H9 (cell line): ENCODE measurements around the gene CACNG5. TPM values are rescaled to one million over a fixed set of nuclear protein-coding genes. Genes with fewer than 3 reads are reported as not detected.

Source experiments
- DNase-seq: peaks from one replicate; pipeline ENCODE4 v3.0.0-alpha.2; 2017
- H2AFZ ChIP-seq: one replicate; pipeline ENCODE4 v1.6.1; 2013; ENCODE audit warnings: mild to moderate bottlenecking, low read length, control low read depth, moderate library complexity
- H2AK5ac ChIP-seq: 2 replicates; pipeline ENCODE4 v1.6.1; 2013; ENCODE audit warnings: low read length, control low read depth, mixed read lengths; ENCODE audit not compliant: insufficient read length
- H2BK120ac ChIP-seq: one replicate; pipeline ENCODE4 v1.6.1; 2013; ENCODE audit warnings: low read depth, mild to moderate bottlenecking, low read length, control low read depth, inconsistent platforms; ENCODE audit not compliant: poor library complexity, severe bottlenecking
- H2BK12ac ChIP-seq: 2 replicates; pipeline ENCODE4 v1.6.1; 2013; ENCODE audit warnings: low read length, control low read depth, mixed read lengths, low read depth; ENCODE audit not compliant: insufficient read length
- H2BK15ac ChIP-seq: 2 replicates; pipeline ENCODE4 v1.6.1; 2013; ENCODE audit warnings: low read depth, low read length, control low read depth
- H2BK20ac ChIP-seq: one replicate; pipeline ENCODE4 v1.6.1; 2013; ENCODE audit warnings: low read depth, mild to moderate bottlenecking, low read length, control low read depth, inconsistent platforms; ENCODE audit not compliant: poor library complexity, severe bottlenecking
- H2BK5ac ChIP-seq: 2 replicates; pipeline ENCODE4 v1.6.1; 2013; ENCODE audit warnings: low read length, control low read depth, mixed read lengths; ENCODE audit not compliant: insufficient read length
- H3K14ac ChIP-seq: 2 replicates; pipeline ENCODE4 v1.6.1; 2013; ENCODE audit warnings: low read length, control low read depth; ENCODE audit not compliant: insufficient read depth
- H3K18ac ChIP-seq: 2 replicates; pipeline ENCODE4 v1.6.1; 2013; ENCODE audit warnings: low read depth, mild to moderate bottlenecking, mixed read lengths, low read length, control low read depth; ENCODE audit not compliant: insufficient read length
- H3K23ac ChIP-seq: 2 replicates; pipeline ENCODE4 v1.6.1; 2013; ENCODE audit warnings: low read length, control low read depth, mixed read lengths, low read depth; ENCODE audit not compliant: insufficient read length
- H3K23me2 ChIP-seq: 2 replicates; pipeline ENCODE4 v1.6.1; 2013; ENCODE audit warnings: low read depth, mild to moderate bottlenecking, mixed read lengths, low read length, control low read depth; ENCODE audit not compliant: insufficient read length, poor library complexity, severe bottlenecking
- H3K27ac ChIP-seq: 2 replicates; pipeline ENCODE4 v1.5.1; 2013; ENCODE audit warnings: low read length, control low read depth, mixed read lengths, low read depth; ENCODE audit not compliant: insufficient read length
- H3K27me3 ChIP-seq: 2 replicates; pipeline ENCODE4 v1.6.1; 2013; ENCODE audit warnings: low read length, control low read depth, inconsistent platforms; ENCODE audit not compliant: insufficient read depth
- H3K4ac ChIP-seq: 2 replicates; pipeline ENCODE4 v1.6.1; 2013; ENCODE audit warnings: low read depth, mild to moderate bottlenecking, control low read depth, inconsistent platforms, low read length, moderate library complexity
- H3K4me1 ChIP-seq: 2 replicates; pipeline ENCODE4 v1.6.1; 2013; ENCODE audit warnings: low read length, control low read depth, inconsistent platforms; ENCODE audit not compliant: insufficient read depth
- H3K4me2 ChIP-seq: 2 replicates; pipeline ENCODE4 v1.6.1; 2013; ENCODE audit warnings: low read length, control low read depth, mixed read lengths; ENCODE audit not compliant: insufficient read length, insufficient read depth
- H3K56ac ChIP-seq: 2 replicates; pipeline ENCODE4 v1.6.1; 2013; ENCODE audit warnings: low read depth, mild to moderate bottlenecking, mixed read lengths, low read length, control low read depth; ENCODE audit not compliant: insufficient read length
- H3K79me1 ChIP-seq: 2 replicates; pipeline ENCODE4 v1.6.1; 2013; ENCODE audit warnings: low read depth, mild to moderate bottlenecking, moderate library complexity, low read length, control low read depth, inconsistent platforms; ENCODE audit not compliant: insufficient read depth, poor library complexity, severe bottlenecking
- H3K79me2 ChIP-seq: 2 replicates; pipeline ENCODE4 v1.6.1; 2013; ENCODE audit warnings: low read length, control low read depth, inconsistent platforms; ENCODE audit not compliant: insufficient read depth
- H3K9ac ChIP-seq: 2 replicates; pipeline ENCODE4 v1.6.1; 2013; ENCODE audit warnings: low read length, control low read depth, mixed read lengths; ENCODE audit not compliant: insufficient read length; ENCODE audit errors: extremely low read depth
- H3K9me3 ChIP-seq: one replicate; pipeline ENCODE4 v1.6.1; 2013; ENCODE audit warnings: low read depth, low read length, inconsistent platforms; ENCODE audit not compliant: control insufficient read depth
- H3T11ph ChIP-seq: one replicate; pipeline ENCODE4 v1.6.1; 2013; ENCODE audit warnings: mild to moderate bottlenecking, low read length, control low read depth, inconsistent platforms
- H4K20me1 ChIP-seq: one replicate; pipeline ENCODE4 v1.6.1; 2013; ENCODE audit not compliant: control insufficient read depth, insufficient read length, insufficient read depth
- H4K5ac ChIP-seq: 2 replicates; pipeline ENCODE4 v1.6.1; 2013; ENCODE audit warnings: low read depth, mild to moderate bottlenecking, mixed read lengths, low read length, control low read depth; ENCODE audit not compliant: insufficient read length
- H4K8ac ChIP-seq: replicated peaks from 2 replicates; pipeline ENCODE4 v1.6.1; 2013; ENCODE audit warnings: low read length, control low read depth, mixed read lengths, low read depth; ENCODE audit not compliant: insufficient read length
- H4K91ac ChIP-seq: 2 replicates; pipeline ENCODE4 v1.6.1; 2013; ENCODE audit warnings: low read depth, mild to moderate bottlenecking, moderate library complexity, mixed read lengths, low read length, control low read depth; ENCODE audit not compliant: insufficient read length
- H3K27ac Mint-ChIP-seq, 3 experiments: 2 replicates in 2 of 3; 3 replicates in 1 of 3; pipeline ENCODE4 v1.8.0; 2020 to 2021; ENCODE audit warnings: mixed read lengths in 3 of 3, mild to moderate bottlenecking in 1 of 3, moderate library complexity in 1 of 3
- H3K27me3 Mint-ChIP-seq: 2 replicates; pipeline ENCODE4 v1.8.0; 2021; ENCODE audit warnings: low read depth, mild to moderate bottlenecking, moderate library complexity, mixed read lengths
- H3K36me3 Mint-ChIP-seq, 3 experiments: 2 replicates in 2 of 3; 3 replicates in 1 of 3; pipeline ENCODE4 v1.8.0; 2020 to 2021; ENCODE audit warnings: low read depth in 3 of 3, mixed read lengths in 3 of 3; ENCODE audit not compliant: insufficient read depth in 1 of 3
- H3K4me1 Mint-ChIP-seq, 2 experiments: 2 replicates each; pipeline ENCODE4 v1.8.0; 2020; ENCODE audit warnings: mixed read lengths in 2 of 2
- H3K4me3 Mint-ChIP-seq, 2 experiments: 2 replicates in 1 of 2; 3 replicates in 1 of 2; pipeline ENCODE4 v1.8.0; 2020 to 2021; ENCODE audit warnings: mild to moderate bottlenecking in 2 of 2, mixed read lengths in 2 of 2, moderate library complexity in 1 of 2
- H3K9me3 Mint-ChIP-seq, 2 experiments: 2 replicates in 1 of 2; 3 replicates in 1 of 2; pipeline ENCODE4 v1.8.0; 2020; ENCODE audit warnings: mild to moderate bottlenecking in 2 of 2, mixed read lengths in 2 of 2, moderate library complexity in 1 of 2
- CTCF ChIP-seq: fragments of 200-600 bp; sonication (generic); conservative IDR thresholded peaks from 3 replicates; pipeline ENCODE4 v1.8.0; 2021; ENCODE audit warnings: antibody characterized with exemption, mild to moderate bottlenecking
- WGBS: extraction: QIAGEN DNeasy Blood & Tissue Kit; methylation state at CpG from one replicate; pipeline ENCODE4 v1.1.7; 2013; ENCODE audit warnings: missing lambda C conversion rate, low lambda C conversion rate, mixed read lengths; ENCODE audit not compliant: insufficient read length; ENCODE audit errors: extremely low coverage; 5-methylcytosine and 5-hydroxymethylcytosine counted together
- long read RNA-seq: library from polyadenylated mRNA; unstranded; transcript quantifications from one replicate; pipeline ENCODE4 v2.0.0, GENCODE V29; 2020
- total RNA-seq: library from RNA; stranded (reverse); gene quantifications from 2 replicates; pipeline ENCODE4 v1.2.1, GENCODE V29; 2021

The CACNG5 gene, protein sequence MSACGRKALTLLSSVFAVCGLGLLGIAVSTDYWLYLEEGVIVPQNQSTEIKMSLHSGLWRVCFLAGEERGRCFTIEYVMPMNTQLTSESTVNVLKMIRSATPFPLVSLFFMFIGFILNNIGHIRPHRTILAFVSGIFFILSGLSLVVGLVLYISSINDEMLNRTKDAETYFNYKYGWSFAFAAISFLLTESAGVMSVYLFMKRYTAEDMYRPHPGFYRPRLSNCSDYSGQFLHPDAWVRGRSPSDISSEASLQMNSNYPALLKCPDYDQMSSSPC
- 1.2 and 1.6 TPM in 2 replicates for total RNA-seq
- long read RNA-seq, partial matches to known transcripts: 2 of 4 reads
- long read RNA-seq, other reads (novel, unspliced or antisense): 1 of 4 reads

DNA sequence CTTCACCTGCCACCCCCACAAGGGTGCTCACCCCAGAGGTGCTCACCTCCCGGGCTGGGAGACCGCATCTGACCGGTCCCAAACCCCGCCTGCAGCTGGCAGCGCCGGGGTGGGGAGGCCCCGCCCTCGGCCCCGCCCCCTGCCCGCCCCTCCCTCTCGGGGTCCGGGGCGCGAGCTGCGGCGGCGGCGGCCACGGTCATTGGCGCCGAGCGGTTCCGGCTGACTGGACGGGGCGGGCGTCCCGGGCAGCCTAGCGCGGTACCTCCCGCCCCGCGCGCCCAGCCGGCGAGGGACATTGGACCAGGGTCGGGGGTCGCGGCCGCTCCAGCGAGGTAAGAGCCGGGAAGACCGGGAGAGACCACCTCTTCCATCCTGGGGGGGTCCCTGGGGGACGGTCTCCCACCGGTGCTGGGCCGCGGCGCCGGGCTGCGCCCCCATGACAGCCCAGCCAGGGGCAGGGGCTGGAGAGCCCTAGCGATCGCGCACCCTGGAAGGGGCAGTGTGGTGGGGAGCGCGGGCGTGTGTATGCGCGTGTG is at the start of gene CACNG5:
CACNG5 (plus strand) TSS at position 199 of the 536 bp plus-strand sequence. CDS start 42,216 bp downstream, outside the sequence.
- peak within 1 kb of the TSS; percentile 52 to 75 for H3K4me3 Mint-ChIP-seq
- H3K14ac ChIP-seq: no peak within 1 kb of the TSS
- H3K9me3 Mint-ChIP-seq: no peaks in the 10 kb centered on the region; a peak in 2 of 5 replicates
- DNase-seq: peak; percentile 80
- H2AFZ ChIP-seq: no peak within 1 kb of the TSS
- no peak within 1 kb of the TSS for H3T11ph ChIP-seq
- no peak within 1 kb of the TSS for H2BK15ac ChIP-seq
- no peaks in the 10 kb centered on the region for H3K36me3 Mint-ChIP-seq
- H3K27ac Mint-ChIP-seq: no peak within 1 kb of the TSS
- no peaks in the 10 kb centered on the region for H3K79me1 ChIP-seq
- no peak within 1 kb of the TSS for H2AK5ac ChIP-seq
- H3K9me3 ChIP-seq: no peaks in the 10 kb centered on the region
- no CpG with 5 or more reads among the region's 57 CpGs for WGBS
- no peak within 1 kb of the TSS for H3K9ac ChIP-seq
- H2BK20ac ChIP-seq: no peak within 1 kb of the TSS
- no peak for TF ChIP-seq CTCF
- no peaks in the 10 kb centered on the region for H3K27me3 ChIP-seq
- no peak within 1 kb of the TSS for H3K23ac ChIP-seq
- peaks cover 57% of the 10 kb centered on the region for H3K27me3 Mint-ChIP-seq
- H4K5ac ChIP-seq: no peak within 1 kb of the TSS
- H3K18ac ChIP-seq: no peak within 1 kb of the TSS
- H3K56ac ChIP-seq: no peak within 1 kb of the TSS
- no peak within 1 kb of the TSS for H2BK5ac ChIP-seq
- H3K79me2 ChIP-seq: no peaks in the 10 kb centered on the region
- H4K8ac ChIP-seq: no peak within 1 kb of the TSS
- no peak within 1 kb of the TSS for H3K4ac ChIP-seq
- H2BK120ac ChIP-seq: no peak within 1 kb of the TSS
- H4K91ac ChIP-seq: no peak within 1 kb of the TSS
- H3K23me2 ChIP-seq: peaks cover 5% of the 10 kb centered on the region
- peaks cover 4% of the 10 kb centered on the region; the same call in 1 of the 2 replicates for H3K4me1 ChIP-seq
- H2BK12ac ChIP-seq: no peak within 1 kb of the TSS
- peak within 1 kb of the TSS; percentile 40 for H3K4me2 ChIP-seq
- peaks cover 11 to 14% of the 10 kb centered on the region in 2 experiments for H3K4me1 Mint-ChIP-seq
- H3K27ac ChIP-seq: no peak within 1 kb of the TSS
- no peaks in the 10 kb centered on the region for H4K20me1 ChIP-seq
